Measurements from ENCODE around the gene SPAAR. TPM values are rescaled to one million over a fixed set of nuclear protein-coding genes. Genes with fewer than 3 reads are reported as not detected.
"Not testable (repeated sequence)": the region's sequence is repeated elsewhere in the genome, so short reads cannot be mapped to it uniquely, and the experiment has no call there.

The SPAAR gene
- total RNA-seq, 4 donors from 2014 or later, result 0.68 to 2.5 TPM; not detected in 2

DNA sequence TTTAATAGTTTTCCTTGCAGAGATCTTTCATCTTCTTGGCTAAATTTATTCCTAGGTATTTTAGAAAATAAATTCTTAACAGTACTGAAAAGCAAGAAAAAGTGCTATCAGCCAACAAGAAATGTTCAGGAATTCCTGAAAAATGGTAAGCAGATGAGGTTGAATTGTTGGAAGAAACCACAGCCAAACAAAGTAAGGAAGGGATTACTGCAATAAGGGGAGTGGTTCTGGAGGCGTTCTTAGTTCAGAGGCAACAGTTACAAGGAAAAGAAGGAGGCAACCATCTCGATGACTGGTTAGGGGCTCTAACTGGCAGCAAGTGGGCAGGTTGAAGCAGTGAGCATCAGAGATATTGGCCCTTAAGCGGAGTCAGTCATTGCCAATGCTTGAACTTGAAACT is 26.3 kb upstream of the SPAAR start:
- Histone ChIP-seq H3K4me3 (no peak overlapping the region), H3K4me1 (no peaks in the 10 kb centered on the region), H3K27me3 (peaks cover 5% of the 10 kb centered on the region), H3K36me3 (no peaks in the 10 kb centered on the region), H3K27ac (no peak overlapping the region), H3K9me3 (no peaks in the 10 kb centered on the region)
- intact Hi-C loops (cut with DNase I; ENCODE audit: low total_unique reads) (loop anchor here (2.0 kb wide), 1 partner anchor 96 kb away; no protein-coding TSS in a partner anchor), in situ Hi-C loops (cut with MboI; ENCODE audit: low pct_ligation_motif_present in 1 of 4, low pct_unique_long_range_greater_than_20kb in 1 of 4, low sequenced_read_pairs in 3 of 4) (loop anchor here in 2 of 4 donors (5.0 to 10.0 kb wide), 2 partner anchors 88 to 96 kb away; partner anchors contain the start of gene NPR2 (in 1 of the 2))
- 54 to 59% methylated on average over 3 of the region's 3 CpGs for WGBS, 2 donors (ENCODE audit: low coverage in 1 of 2)
- TF ChIP-seq POLR2AphosphoS5 (IDR thresholded peaks at IDR 0.05) (no peak), EP300 (IDR thresholded peaks at IDR 0.05; ENCODE audit: low read depth) (no peak), POLR2A (IDR thresholded peaks at IDR 0.05) (no peak)
- TF ChIP-seq, protein P1, sequence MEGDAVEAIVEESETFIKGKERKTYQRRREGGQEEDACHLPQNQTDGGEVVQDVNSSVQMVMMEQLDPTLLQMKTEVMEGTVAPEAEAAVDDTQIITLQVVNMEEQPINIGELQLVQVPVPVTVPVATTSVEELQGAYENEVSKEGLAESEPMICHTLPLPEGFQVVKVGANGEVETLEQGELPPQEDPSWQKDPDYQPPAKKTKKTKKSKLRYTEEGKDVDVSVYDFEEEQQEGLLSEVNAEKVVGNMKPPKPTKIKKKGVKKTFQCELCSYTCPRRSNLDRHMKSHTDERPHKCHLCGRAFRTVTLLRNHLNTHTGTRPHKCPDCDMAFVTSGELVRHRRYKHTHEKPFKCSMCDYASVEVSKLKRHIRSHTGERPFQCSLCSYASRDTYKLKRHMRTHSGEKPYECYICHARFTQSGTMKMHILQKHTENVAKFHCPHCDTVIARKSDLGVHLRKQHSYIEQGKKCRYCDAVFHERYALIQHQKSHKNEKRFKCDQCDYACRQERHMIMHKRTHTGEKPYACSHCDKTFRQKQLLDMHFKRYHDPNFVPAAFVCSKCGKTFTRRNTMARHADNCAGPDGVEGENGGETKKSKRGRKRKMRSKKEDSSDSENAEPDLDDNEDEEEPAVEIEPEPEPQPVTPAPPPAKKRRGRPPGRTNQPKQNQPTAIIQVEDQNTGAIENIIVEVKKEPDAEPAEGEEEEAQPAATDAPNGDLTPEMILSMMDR (IDR thresholded peaks at IDR 0.05), result no peak
- no peak for DNase-seq

DNA sequence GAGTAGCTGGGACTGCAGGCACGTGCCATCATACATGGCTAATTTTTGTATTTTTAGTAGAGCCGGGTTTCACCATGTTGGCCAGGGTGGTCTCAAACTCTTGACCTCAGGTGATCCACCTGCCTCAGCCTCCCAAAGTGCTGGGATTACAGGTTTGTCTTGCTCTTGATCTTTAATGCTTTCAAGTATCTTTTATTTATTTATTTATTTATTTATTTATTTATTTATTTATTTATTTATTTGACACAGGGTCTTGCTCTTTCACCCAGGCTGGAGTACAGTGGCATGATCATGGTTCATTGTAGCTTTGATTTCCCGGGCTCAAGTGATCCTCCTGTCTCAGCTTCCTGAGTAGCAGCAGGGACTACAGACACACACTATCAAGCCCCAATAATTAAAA is 24.4 kb upstream of the SPAAR start:
- H3K9me3 ChIP-seq; intact Hi-C loops (cut with DNase I; ENCODE audit: low total_unique reads): not testable (repeated sequence)

DNA sequence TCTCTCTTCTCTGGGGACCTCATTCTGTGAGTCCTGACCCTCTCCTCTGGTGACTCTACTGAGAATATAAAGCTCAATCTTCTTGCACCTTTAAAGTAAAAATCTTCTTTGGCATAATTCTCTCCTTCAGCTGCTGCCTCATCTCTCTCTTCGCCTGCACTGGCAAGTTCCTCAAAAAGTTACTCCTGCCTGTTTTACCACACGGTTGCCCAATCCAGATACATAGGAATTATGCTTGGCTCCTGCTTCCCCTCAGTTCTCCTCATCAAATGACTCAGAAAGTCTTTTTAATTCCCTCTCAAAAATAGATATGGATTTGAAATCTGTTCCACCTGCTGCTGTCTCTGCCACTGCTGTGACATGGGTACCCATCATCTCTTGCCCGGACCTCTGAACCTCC is 17.6 kb upstream of the SPAAR start:
- intact Hi-C loops (cut with DNase I; ENCODE audit: low total_unique reads) (no loop called here), in situ Hi-C loops (cut with MboI; ENCODE audit: low pct_ligation_motif_present in 1 of 4, low pct_unique_long_range_greater_than_20kb in 1 of 4, low sequenced_read_pairs in 3 of 4) (loop anchor here in 1 of 4 donors (10.0 kb wide), 1 partner anchor 97 kb away; the partner anchor contains the start of gene NPR2)
- TF ChIP-seq, protein P1 (IDR thresholded peaks at IDR 0.05), result no peak
- TF ChIP-seq EP300 (IDR thresholded peaks at IDR 0.05; ENCODE audit: low read depth), result no peak
- TF ChIP-seq POLR2AphosphoS5 (IDR thresholded peaks at IDR 0.05), result no peak
- no peak for TF ChIP-seq POLR2A (IDR thresholded peaks at IDR 0.05)
- Histone ChIP-seq H3K36me3 (no peaks in the 10 kb centered on the region), H3K4me3 (no peak overlapping the region), H3K27ac (no peak overlapping the region), H3K4me1 (no peaks in the 10 kb centered on the region), H3K9me3 (no peaks in the 10 kb centered on the region), H3K27me3 (peaks cover 11% of the 10 kb centered on the region)
- 80 to 92% methylated on average over 3 of the region's 3 CpGs for WGBS, 2 donors (ENCODE audit: low coverage in 1 of 2)
- DNase-seq, result no peak

More for the DNA sequence above, 24.4 kb upstream of the SPAAR start:
- not testable (repeated sequence) for DNase-seq, H3K4me1 ChIP-seq, H3K36me3 ChIP-seq, H3K27me3 ChIP-seq, H3K4me3 ChIP-seq, H3K27ac ChIP-seq
- in situ Hi-C loops (cut with MboI; ENCODE audit: low pct_ligation_motif_present in 1 of 4, low pct_unique_long_range_greater_than_20kb in 1 of 4, low sequenced_read_pairs in 3 of 4), result loop anchor here in 2 of 4 donors (5.0 to 10.0 kb wide), 2 partner anchors 90 to 98 kb away; partner anchors contain the start of gene NPR2 (in 1 of the 2)
- 83 to 84% methylated on average over 1 to 3 of the region's 3 CpGs for WGBS, 2 donors (ENCODE audit: low coverage in 1 of 2)

DNA sequence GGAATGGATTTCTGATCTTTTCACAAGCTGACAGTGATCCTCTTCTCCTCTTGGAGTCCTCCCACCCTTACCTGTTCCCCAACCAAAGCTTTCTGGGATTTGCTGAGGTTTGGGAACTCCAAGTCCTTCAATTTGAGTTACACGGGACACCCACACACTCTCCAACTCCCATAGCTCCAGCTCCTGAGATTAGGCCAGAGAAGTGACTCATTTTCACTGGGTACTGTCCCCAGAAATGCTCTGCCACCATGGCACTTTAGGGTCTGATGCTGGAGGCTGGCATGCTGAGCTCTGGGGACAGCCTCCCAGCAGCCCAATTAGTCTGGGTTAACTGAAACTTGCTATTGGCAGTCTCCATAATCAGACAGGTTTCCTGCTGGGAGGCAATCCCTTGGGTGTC is 17.2 kb upstream of the SPAAR start:
- H3K27ac ChIP-seq, result no peak overlapping the region
- no peaks in the 10 kb centered on the region for H3K9me3 ChIP-seq
- in situ Hi-C loops (cut with MboI; ENCODE audit: low pct_ligation_motif_present in 1 of 4, low pct_unique_long_range_greater_than_20kb in 1 of 4, low sequenced_read_pairs in 3 of 4) (loop anchor here in 1 of 4 donors (10.0 kb wide), 1 partner anchor 97 kb away; the partner anchor contains the start of gene NPR2), intact Hi-C loops (cut with DNase I; ENCODE audit: low total_unique reads) (no loop called here)
- WGBS, 2 donors (ENCODE audit: low coverage in 1 of 2), result 93% methylated on average over 1 of the region's 1 CpG; no CpG with 5 or more reads in 1 of the 2 donors
- no peaks in the 10 kb centered on the region for H3K4me1 ChIP-seq
- no peak for DNase-seq
- TF ChIP-seq EP300 (IDR thresholded peaks at IDR 0.05; ENCODE audit: low read depth) (no peak), POLR2A (IDR thresholded peaks at IDR 0.05) (no peak), POLR2AphosphoS5 (IDR thresholded peaks at IDR 0.05) (no peak)
- TF ChIP-seq, protein P1 (IDR thresholded peaks at IDR 0.05), result no peak
- no peaks in the 10 kb centered on the region for H3K36me3 ChIP-seq
- H3K27me3 ChIP-seq, result peaks cover 11% of the 10 kb centered on the region
- no peak overlapping the region for H3K4me3 ChIP-seq

DNA sequence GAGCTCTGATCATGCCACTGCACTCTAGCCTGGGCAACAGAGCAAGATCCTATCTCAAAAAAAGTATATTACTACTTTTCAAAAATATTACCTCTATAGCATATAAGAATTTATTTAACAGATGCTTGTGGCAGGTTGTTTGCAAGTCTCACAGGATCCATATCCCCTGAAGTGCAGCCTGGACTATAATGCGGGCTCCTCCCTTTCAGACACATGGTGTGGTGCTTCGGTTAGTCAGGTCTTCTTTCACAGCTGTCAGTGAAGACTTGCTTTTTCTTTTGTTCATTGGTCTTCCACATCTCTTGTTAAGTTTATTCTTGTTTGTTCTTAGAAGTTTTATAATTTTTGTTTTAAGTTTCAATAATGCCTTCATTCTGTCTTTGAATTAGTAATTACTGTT is 12.7 kb upstream of the SPAAR start:
- intact Hi-C loops (cut with DNase I; ENCODE audit: low total_unique reads) (no loop called here), in situ Hi-C loops (cut with MboI; ENCODE audit: low pct_ligation_motif_present in 1 of 4, low pct_unique_long_range_greater_than_20kb in 1 of 4, low sequenced_read_pairs in 3 of 4) (loop anchor here in 1 of 4 donors (10.0 kb wide), 1 partner anchor 102 kb away; the partner anchor contains the start of gene NPR2)
- TF ChIP-seq, protein P1 (IDR thresholded peaks at IDR 0.05), result no peak
- TF ChIP-seq EP300 (IDR thresholded peaks at IDR 0.05; ENCODE audit: low read depth) (no peak), POLR2AphosphoS5 (IDR thresholded peaks at IDR 0.05) (no peak), POLR2A (IDR thresholded peaks at IDR 0.05) (no peak)
- no peak for DNase-seq
- WGBS, 2 donors (ENCODE audit: low coverage in 1 of 2), result 88 to 94% methylated on average over 2 of the region's 2 CpGs
- Histone ChIP-seq H3K9me3 (no peaks in the 10 kb centered on the region), H3K36me3 (no peaks in the 10 kb centered on the region), H3K4me1 (peaks cover 0 to 6% (median 0%) of the 10 kb centered on the region in 4 donors), H3K4me3 (no peak overlapping the region), H3K27ac (no peak overlapping the region), H3K27me3 (peaks cover 5% of the 10 kb centered on the region)

DNA sequence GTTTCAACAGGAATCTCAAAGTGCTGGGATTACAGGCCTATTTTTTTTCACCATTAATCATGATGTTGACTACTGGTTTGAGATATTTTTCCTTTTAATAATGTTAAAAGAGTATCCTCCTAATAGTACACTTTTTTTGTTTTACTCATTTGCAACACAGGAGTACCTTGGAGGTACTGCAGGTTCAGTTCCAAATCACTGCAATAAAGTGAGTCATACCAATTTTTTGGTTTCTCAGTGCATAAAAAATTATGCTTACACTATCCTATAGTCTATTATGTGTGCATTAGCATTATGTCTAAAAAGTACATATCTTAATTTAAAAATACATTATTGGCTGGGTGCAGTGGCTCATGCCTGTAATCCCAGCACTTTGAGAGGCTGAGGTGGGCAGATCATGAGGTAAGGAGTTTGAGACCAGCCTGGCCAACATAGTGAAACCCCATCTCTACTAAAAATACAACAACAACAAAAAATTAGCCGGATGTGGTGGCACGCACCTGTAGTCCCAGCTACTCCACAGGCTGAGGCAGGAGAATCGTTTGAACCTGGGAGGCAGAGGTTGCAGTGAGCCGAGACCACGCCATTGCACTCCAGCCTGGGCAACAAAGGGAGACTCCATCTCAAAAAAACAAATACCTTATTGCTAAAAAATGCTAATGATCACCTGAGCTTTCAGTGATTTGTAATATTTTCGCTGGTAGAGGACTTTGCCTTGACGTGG is 11.8 kb upstream of the SPAAR start:
- H3K27me3 ChIP-seq; H3K4me1 ChIP-seq; H3K9me3 ChIP-seq; H3K27ac ChIP-seq; intact Hi-C loops (cut with DNase I; ENCODE audit: low total_unique reads); H3K4me3 ChIP-seq; H3K36me3 ChIP-seq; DNase-seq: not testable (repeated sequence)
- in situ Hi-C loops (cut with MboI; ENCODE audit: low pct_ligation_motif_present in 1 of 4, low pct_unique_long_range_greater_than_20kb in 1 of 4, low sequenced_read_pairs in 3 of 4), result loop anchor here in 1 of 4 donors (10.0 kb wide), 1 partner anchor 103 kb away; the partner anchor contains the start of gene NPR2
- WGBS, 2 donors (ENCODE audit: low coverage in 1 of 2), result 93 to 95% methylated on average over 3 to 7 of the region's 7 CpGs
